ENCODE data around the gene ARFGAP1.

Gene ARFGAP1

DNA sequence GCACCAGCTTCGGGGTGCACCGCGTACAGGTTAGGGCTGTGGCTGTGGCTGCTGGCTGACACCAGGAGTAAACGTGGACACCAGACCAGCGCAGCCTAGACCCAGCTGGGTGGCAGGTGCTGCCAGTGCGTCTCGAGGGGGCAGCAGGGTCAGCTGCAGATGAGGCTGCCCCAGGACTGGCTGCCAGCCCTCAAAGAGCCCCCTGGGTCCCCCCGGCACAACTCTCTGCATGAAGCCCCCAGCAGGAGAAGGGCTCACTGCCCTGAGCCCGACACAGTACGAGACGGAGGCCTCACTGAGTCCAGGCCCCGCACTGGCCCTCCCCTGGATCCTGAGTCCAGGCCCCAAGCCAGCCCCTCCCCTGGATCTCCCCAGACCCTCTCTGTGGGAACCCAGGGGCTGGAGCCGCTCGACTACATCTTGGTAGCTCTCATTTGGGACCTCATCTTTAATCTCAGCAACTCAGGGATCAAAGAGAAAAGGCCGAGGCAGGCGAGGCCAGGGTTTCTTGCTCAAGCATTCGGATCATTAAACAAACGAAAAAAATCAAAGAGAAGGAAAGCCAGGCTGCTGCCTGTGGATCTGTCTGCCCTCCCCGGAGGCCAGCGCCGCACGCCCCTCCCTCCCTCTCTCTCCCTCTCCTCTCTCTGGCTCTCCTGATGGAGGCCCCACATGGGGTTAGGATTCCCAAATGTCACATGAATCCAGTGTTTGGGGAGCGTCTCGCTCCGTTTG is 11.4 kb upstream of the ARFGAP1 start:
- DNase-seq: no peak

DNA sequence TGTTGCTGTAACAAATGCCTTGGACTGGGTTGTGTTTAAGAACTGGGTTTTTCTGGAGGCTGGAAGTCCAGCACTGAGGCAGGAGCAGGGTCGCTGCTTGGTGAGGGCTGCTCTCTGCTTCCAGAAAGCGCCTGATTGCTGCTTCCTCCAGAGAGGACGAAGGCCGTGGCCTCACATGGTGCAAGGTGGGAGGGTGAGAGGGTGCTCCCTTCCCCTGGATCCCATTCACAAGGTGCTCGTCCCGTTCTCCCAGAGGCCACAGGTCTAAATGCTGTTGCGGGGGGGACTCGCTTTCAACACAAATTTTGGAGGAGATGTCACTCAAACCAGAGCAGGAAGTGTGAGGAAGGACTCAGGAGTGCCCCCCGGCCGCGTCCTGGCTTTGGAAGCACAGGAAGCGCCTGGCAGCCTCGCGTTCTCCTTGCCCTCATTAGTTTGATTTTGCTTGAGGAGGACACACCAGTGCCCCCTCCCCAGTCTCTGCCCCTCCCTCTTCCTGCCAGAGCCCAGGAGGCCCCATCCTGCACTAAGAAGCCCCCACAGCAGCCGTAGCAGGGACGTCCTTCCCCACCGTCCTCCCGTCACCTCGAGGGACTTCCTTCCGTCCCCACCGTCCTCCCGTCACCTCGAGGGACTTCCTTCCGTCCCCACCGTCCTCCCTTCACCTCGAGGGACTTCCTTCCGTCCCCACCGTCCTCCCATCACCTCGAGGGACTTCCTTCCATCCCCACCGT is 10.7 kb upstream of the ARFGAP1 start:
- DNase-seq: no peak

DNA sequence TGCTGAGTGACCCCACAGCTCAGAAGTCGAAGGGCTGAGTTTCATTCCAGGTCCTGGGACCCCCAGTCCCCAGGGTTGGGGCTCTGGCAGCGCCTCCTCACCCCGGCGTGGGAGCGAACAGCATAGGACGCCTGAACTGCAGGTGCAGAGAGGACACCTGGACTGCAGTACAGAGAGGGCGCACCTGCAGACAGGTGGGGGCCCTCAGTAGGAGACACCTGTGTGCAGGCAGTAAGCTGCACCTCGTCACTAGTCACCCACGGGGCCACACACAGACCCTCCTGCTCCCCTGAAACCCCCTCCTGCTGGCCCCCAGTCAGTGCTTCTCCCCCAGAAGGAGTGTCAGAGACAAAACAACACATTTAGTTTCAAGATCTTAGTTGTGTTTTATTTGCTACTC is 9.8 kb upstream of the ARFGAP1 start:
- no peak for DNase-seq

DNA sequence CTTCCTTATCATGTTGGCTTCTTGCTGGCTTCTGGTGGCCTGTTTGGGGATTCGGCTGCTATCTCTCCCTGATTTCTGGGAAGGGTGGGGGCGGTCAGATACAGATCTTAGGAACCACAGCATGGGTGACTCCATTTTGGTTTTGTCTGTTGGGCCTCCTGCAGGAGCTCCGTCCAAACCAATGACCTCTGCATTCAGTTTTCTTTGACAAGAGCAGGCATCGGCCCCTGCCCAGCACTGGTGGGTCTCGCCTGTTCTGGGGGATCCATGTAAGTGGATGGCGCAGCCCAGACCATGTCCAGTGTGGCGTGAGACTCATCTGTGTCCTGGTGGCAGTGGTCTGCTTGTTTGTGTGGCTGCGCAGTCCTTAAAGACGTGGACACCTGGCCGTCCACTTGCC is 8.6 kb upstream of the ARFGAP1 start:
- no peak for DNase-seq

DNA sequence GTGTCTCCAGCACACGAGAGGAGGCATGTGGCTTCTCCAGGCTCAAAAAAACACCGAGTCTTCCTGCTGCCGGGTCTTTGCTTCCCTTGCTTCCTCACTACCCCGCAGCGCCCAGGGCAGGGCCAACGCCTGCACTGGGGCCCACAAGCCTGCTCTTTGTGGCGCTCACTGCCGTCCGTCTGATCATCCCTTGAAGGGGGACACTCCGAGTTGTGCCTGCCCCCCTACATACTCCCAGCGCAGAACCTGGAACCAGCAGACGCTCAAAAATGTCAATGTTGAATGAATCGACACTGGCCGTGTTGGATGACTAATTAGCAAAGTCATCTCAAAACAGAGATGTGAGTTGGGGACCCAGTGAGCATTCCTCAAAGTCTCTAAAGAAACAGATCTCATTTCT is 8.1 kb upstream of the ARFGAP1 start:
- DNase-seq: no peak

DNA sequence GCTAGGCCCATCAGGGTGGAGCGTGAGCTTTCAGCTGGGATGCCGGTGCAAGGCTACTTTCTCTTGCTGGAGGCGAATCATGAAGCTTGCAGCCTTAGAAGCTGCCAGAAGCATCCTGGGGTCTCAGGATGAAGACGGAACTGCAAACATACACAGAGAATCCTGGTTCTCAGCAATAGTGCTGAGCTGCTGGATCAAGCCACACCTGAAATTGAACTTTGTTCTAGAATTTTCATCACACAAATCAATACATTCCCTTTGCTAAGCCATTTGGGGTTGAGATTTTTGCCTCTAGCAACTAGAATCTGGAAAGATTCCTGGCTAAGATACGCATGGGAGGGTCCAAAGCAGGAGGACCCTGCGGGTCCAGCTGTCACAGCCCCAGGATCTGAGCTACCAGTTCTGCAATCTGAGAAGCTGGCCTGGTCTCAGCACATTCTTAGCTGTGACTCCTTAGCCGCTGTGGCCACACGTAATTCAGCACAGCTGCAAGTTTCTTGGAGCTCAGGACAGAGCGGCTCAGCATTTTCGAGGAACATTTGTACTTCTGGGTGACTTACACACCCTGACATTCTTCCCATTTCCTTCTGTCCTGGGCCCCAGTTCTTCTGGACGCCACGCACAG is 6.6 kb upstream of the ARFGAP1 start:
- no peak for DNase-seq

DNA sequence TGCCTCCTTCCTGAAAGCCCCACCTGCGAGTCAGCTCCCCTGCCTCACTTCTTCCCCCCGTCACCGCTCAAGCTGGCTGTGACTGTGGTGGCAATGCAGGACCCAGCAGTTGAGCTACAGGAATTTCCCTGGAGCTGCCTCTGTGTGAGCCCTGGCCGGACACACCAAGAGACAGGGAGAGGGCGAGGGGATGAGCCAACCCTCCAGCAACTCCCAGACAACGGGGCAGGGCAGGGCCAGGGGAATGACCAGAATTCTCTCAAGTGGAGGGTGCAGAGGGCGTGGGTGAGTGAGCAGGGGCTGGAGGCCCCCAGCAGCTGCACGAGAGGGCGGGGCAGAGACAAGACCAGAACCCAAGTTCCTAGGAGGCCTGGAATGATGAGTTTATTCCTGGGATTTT is 4.9 kb upstream of the ARFGAP1 start:
- DNase-seq: no peak

DNA sequence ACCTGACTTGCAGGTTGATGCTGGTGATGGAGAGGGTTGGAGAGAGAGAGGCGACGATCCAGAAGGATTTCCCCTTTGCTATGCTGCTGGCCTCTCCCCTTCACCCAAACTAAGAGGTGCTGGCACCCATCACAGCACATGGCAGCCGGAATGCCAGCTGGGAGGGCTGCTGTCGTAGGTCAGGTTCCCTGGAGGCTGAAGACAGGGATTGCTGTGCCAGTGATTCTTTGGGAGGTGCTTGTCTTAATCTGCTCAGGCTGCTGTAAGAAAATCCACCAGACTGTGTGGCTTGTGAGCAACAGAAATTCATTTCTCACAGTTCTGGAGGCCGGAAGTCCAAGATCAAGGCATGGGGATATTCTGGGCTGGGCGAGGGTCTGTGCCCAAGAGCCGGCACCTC is 4.4 kb upstream of the ARFGAP1 start:
- DNase-seq: no peak

DNA sequence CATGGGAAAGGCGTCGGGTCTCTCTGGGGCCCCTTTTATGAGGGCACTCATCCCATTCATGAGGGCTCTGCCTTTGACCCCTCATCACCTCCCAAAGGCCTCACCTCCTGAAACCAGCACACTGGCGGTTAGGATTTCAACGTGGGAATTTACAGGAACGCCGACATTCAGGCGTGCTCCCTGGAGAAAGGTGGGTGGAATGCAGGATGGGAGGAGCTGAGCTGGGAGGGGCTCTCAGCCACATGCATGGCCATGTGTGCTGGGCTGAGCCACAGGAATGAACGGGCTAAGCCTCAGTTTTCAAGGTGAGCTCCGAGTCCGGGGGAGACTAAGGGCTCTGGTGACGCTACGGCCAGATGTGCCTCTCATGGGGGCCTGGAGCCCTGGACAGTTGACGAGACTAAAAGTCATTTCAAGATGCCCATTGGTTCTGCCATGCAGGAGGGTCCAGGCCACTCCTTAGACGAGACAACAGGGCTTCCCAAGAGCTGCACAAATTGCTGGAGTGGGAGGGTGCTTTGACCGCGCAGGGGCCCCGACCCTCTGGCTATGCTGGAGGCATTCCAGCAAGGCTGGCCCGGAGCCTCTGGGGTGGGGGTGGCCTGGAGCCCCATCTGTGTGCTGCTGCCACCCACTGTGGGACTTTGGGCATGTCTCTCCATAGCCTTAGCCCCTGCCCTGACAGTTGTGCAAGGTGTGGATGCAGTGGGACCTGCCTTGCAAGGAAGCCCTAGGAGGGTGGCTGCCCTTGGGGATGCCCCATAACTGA is 3.8 kb upstream of the ARFGAP1 start:
- DNase-seq: no peak

DNA sequence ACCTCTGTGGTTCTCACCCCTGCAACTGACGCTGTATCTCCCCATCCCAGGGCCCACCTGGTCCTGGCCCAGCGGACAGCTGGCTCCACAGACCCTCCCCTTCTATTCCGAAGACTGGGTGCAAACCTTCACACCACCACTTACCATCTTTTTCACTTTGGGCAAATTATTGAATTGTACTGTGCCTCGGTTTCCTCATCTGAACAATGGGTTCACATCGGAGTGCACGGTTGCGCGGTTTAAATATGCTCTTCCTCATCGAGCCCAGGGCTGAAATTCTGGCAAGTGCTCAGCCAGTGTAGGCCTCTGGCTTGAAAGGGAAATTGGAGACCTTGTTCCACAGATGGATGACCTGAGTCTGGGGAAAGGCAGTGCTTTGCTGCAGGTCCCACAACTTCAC is 2.9 kb upstream of the ARFGAP1 start:
- DNase-seq: no peak

DNA sequence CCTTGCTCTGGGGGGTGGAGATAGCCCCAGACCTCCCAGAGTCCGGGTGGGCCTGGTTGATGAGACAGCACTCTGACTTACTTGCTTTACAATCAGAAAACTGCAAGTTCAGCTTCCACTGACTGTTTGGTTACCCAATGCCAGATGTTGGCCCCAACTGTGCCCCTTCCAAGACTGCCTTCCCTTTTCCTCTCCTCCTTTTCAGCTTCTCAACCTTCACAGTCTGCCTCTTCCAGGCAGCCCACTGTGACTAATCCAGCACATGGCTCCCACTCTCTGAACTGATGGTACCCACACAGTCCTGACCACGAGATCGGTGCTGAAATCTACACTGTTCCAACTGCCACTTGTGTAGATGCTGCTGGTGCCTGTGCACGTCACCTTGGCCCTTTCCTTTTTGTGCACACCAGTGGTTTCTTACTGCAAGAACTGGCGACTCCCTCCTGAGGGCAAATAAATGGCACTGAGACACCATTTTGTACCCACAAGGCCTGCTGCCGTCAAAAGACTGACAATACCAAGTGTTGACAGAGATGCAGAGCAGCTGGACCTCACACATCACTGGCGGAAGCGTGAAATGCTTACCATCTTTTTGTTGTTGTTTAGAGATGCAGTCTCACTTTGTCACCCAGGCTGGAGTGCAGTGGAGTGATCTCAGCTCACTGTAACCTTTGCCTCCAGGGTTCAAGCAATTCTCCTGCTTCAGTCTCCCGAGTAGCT is 1.8 kb upstream of the ARFGAP1 start:
- DNase-seq: no peak

DNA sequence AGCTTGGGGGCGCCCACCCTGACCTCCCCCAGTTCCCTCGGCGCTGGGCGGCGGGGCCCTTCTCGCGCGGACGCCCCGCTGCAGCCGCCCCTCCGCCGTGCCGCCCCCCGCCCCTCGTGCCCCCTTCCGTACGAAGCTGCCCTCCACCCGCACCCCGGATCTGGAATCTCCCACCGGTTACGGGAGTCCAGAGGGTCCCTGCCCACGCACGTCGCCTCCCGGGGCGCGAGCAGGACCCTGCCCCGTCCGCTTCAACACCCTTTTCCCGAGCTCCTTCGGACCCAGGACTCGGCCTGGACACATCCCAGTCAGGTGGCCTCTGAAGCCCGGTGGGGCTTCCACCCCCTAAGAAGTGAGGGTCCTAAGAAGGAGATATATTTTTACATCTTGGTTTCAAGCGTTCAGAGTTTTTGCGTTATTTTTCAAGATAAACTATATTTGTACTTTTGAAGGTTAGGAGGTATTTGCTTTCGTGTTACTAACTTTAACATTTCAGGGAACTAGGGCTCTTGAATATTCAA is 506 bp downstream of the ARFGAP1 start:
- DNase-seq: no peak

DNA sequence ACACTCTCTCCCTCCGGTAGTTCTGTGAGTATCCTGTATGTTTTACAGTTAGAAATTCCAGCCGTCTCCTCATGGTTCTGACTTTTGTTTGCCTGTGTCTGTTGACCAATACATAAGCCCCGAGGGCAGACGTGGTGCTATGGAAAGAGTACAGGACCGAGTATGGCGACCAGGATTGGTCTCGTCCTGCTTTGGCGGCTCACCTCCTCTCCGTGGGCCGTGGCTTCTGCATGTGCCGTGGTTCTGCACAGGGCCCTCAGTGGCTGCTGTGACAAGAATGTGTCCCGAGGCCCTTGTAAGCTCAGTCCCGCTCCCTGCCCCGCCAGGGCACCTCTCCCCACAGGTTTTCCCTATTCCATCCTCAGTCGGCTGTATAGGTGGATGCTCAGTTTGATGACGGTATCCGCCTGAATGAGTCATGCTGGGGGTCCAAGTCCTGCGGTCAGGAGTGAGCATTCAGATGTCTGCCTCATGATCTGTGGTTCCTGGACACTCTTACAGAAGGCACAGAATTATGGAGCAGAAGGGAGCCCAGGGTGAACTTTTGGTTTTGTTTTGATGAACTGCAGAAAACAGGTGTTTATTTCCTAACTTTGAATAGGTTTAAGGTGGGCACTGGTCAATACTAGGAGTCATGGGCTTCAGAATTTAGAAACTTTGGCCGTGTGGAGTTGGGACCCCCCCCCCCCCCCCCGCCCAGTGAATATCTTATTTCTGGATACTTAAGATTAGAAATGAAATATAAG is 1.2 kb downstream of the ARFGAP1 start:
- no peak for DNase-seq

DNA sequence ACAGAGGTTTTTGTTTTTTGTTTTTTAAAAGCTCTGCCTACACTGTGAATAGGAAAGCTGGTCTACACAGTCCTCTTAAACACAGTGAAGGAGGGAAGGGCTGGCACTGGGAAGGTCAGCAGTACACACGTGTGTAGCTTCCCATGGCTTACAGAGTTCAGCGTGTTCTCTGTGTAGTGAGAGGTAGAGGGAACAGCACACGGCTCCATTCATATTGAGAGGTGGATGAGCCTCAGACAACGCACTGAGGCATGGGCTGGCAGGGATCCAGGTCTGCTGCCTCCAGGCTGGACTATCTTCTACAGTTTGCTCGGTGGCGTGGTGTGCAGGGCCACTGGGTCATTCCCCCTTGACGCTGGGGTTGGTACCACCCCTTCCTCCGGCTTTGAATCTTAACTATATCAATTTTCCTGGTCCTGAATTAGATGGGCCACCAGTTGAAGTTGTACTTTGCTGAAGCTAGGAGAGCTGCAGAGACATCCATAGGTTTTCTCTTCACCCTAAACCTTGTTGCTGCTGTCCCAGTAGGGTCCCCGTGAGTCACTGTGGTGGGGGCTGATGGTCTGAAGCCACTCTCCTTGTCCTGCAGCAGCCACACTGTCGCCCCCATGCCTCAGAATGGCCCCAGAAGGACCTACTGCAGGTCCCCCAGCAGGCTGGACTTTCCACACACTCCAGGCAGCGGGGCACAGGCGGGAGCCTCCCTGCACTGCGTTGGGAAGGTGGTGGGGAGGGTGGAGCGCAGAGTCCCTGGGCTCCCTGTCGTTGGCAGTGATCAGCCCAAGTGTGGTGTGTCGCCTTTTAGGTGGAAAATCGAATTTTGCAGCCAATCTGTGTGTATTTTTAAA is 2.0 kb downstream of the ARFGAP1 start:
- DNase-seq: no peak

DNA sequence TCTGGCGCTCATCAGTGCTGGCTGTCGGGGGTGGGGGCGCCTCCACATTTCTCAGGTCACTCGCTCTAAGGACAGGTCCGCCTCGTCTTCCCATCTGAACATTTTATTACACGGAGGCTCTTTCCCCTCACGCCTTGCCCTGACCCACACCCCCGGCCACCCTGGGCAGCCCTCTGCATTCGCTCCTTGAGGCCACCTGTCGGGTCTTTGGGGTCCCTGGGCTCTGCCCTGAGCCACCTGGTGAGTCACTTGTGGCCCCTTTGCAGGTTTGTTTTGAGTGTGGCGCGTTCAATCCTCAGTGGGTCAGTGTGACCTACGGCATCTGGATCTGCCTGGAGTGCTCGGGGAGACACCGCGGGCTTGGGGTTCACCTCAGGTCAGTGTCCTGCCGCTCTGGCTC is 3.2 kb downstream of the ARFGAP1 start:
- no peak for DNase-seq

DNA sequence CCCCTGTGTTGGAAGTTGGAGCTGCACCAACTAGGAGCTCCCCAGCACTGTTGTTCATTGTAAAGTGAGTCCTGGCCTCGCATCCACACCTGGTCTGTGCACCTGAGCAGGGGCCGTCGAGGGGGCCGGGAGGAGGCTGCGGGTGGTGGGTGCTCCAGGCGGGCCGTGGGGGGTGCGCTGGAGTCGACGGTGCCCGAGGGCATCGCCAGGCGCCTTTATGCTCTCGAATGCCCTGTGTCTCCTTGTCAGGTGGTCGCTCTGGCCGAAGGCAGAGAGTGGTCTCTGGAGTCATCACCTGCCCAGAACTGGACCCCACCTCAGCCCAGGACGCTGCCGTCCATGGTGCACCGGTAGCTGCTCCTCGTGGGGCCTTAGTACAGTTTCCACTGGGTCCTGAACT is 4.3 kb downstream of the ARFGAP1 start:
- no peak for DNase-seq

DNA sequence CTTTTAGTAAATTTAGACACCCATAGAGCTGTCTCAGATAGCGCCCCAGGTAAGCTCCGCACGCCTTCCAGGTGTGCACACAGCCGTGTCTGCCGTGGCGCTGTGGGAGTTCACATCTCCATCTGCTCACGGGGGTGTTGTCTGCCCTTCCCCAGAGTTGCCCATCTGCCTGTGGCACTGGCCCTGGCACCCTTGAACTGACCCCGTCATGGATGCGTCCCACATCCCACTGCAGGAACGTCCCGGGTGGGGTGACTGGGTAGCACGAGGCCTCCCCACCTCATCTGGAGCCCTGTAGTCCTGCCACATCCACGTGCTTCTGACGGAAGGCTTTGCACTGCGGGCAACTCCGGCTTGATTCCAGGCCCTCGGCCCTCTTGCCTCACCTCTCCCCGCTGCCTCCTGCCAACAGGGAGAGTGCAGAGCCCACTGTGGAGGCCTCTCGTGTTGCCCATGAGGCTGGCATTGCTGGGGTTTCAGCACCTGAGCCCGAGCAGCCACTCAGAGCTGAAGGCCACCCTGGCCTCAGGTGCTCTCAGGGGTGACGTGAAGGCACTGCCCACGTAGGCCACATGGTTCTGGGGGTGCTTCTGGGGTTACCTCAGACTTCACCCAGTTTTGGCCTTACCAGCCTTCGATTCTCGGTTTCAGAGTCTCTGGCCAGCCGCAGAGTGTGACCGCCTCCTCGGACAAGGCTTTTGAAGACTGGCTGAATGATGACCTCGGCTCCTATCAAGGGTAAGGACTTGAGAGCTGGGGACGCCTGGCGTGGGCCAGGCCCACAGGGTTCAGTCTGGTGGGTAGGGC is 5.1 kb downstream of the ARFGAP1 start:
- DNase-seq: no peak

DNA sequence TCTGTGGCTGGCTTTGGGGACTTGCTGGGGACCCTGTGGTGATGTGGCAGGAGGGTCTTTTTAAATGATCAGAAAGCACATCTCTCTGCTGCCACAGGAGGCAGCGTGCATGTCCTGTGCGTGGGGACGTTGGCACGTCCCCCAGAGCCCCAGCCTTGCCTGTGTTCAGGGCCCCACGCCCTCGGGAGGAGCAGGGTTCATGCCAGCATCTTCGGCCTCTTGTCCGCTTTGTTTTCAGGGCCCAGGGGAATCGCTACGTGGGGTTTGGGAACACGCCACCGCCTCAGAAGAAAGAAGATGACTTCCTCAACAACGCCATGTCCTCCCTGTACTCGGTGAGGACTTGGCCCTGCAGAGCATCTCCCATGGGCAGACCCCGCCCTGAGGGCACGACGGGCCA is 6.0 kb downstream of the ARFGAP1 start:
- DNase-seq: no peak

DNA sequence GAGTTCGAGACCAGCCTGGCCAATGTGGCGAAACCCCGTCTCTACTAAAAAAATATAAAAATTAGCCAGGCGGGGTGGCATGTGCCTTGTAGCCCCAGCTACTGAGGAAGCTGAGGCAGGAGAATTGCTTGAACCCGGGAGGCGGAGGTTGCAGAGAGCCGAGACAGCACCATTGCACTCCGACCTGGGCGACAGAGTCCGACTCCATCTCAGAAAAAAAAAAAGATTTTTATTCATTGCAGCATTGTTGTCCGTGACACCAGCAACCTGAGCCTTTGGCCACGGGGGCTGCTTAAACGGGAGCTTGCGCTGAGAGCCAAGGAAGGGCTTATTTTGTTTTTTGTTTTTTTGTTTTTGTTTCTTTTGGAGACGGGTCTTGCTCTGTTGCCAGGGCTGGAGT is 7.3 kb downstream of the ARFGAP1 start:
- no peak for DNase-seq

DNA sequence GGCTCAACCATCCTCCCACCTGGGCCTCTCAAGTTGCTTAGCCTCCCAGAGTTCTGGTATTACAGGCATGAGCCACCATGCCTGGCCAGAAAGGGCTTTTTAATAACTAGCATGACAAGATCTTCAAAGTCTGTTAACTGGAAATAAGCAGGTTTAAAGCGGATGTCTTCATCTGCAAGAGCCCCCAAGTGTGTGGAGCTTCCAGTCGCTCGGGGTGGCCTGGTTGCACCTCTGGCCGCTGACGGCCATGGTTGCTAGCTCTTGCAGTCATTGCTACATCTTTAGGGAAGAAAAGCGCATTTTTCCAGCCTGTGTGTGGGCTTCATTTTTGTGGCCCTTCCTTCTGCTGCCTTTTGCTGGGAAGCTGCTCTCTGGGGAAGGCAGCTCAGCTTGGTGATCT is 7.8 kb downstream of the ARFGAP1 start:
- DNase-seq: no peak
